ENCODE data around the gene CDH13.

Gene CDH13

GRCh38 chr16:82796047-82796446, 169.3 kb downstream of the CDH13 start:
- DNase-seq (ENCODE audit: low read depth) = no peak
- no peak for TF ChIP-seq CTCF (IDR thresholded peaks at IDR 0.05; ENCODE audit: low read depth, low read length, missing control alignments)
- in situ Hi-C loops (cut with HindIII; ENCODE audit: low sequenced_read_pairs) = no loop called here
- no peak overlapping the region for H3K4me3 ChIP-seq (ENCODE audit: low read depth, low read length)

GRCh38 chr16:82801361-82801760, 174.6 kb downstream of the CDH13 start:
- TF ChIP-seq CTCF (IDR thresholded peaks at IDR 0.05; ENCODE audit: low read depth, low read length, missing control alignments) = no peak
- in situ Hi-C loops (cut with HindIII; ENCODE audit: low sequenced_read_pairs) = no loop called here
- no peak overlapping the region for H3K4me3 ChIP-seq (ENCODE audit: low read depth, low read length)
- DNase-seq (ENCODE audit: low read depth) = no peak

GRCh38 chr16:82805866-82806265, 179.1 kb downstream of the CDH13 start:
- no peak for DNase-seq (ENCODE audit: low read depth)
- in situ Hi-C loops (cut with HindIII; ENCODE audit: low sequenced_read_pairs) = no loop called here
- no peak for TF ChIP-seq CTCF (IDR thresholded peaks at IDR 0.05; ENCODE audit: low read depth, low read length, missing control alignments)
- no peak overlapping the region for H3K4me3 ChIP-seq (ENCODE audit: low read depth, low read length)

- in situ Hi-C loops (cut with HindIII; ENCODE audit: low sequenced_read_pairs) = no loop called here
- no peak overlapping the region for H3K4me3 ChIP-seq (ENCODE audit: low read depth, low read length)
- no peak for DNase-seq (ENCODE audit: low read depth)
- TF ChIP-seq CTCF (IDR thresholded peaks at IDR 0.05; ENCODE audit: low read depth, low read length, missing control alignments) = no peak
These were observed 180.5 kb downstream of the CDH13 start for GRCh38 chr16:82807311-82807710.

GRCh38 chr16:82808036-82808435, 181.3 kb downstream of the CDH13 start:
- DNase-seq (ENCODE audit: low read depth) = no peak
- TF ChIP-seq CTCF (IDR thresholded peaks at IDR 0.05; ENCODE audit: low read depth, low read length, missing control alignments) = no peak
- no peak overlapping the region for H3K4me3 ChIP-seq (ENCODE audit: low read depth, low read length)
- in situ Hi-C loops (cut with HindIII; ENCODE audit: low sequenced_read_pairs) = no loop called here

- no peak for TF ChIP-seq CTCF (IDR thresholded peaks at IDR 0.05; ENCODE audit: low read depth, low read length, missing control alignments)
- DNase-seq (ENCODE audit: low read depth) = no peak
- no peak overlapping the region for H3K4me3 ChIP-seq (ENCODE audit: low read depth, low read length)
- in situ Hi-C loops (cut with HindIII; ENCODE audit: low sequenced_read_pairs) = no loop called here
These were observed 183.3 kb downstream of the CDH13 start for GRCh38 chr16:82810077-82810476.

GRCh38 chr16:82814059-82814458, 187.3 kb downstream of the CDH13 start:
- TF ChIP-seq CTCF (IDR thresholded peaks at IDR 0.05; ENCODE audit: low read depth, low read length, missing control alignments) = no peak
- H3K4me3 ChIP-seq (ENCODE audit: low read depth, low read length) = no peak overlapping the region
- DNase-seq (ENCODE audit: low read depth) = no peak
- in situ Hi-C loops (cut with HindIII; ENCODE audit: low sequenced_read_pairs) = no loop called here
